IPS DF 4.7 (cell line): ENCODE data around the gene SND1.
"Not testable (repeated sequence)": the region's sequence is repeated elsewhere in the genome, so short reads cannot be mapped to it uniquely, and the experiment has no call there.

ENCODE experiments used
- DNase-seq: peaks from one replicate; pipeline ENCODE4 v3.0.0-alpha.2; 2013; ENCODE audit warnings: low spot score; ENCODE audit errors: extremely low read depth

Gene SND1

GRCh38 chr7:128093614-128094570 lies 441.9 kb downstream of the SND1 start:
- DNase-seq, result no peak

- no peak for DNase-seq
Observed at GRCh38 chr7:128094686-128095085, 442.7 kb downstream of the SND1 start.

GRCh38 chr7:128097211-128097731 lies 445.3 kb downstream of the SND1 start:
- no peak for DNase-seq

GRCh38 chr7:128098629-128099028 lies 446.6 kb downstream of the SND1 start:
- no peak for DNase-seq

- no peak for DNase-seq
Observed at GRCh38 chr7:128099204-128099671, 447.2 kb downstream of the SND1 start.

- DNase-seq, result no peak
Observed at GRCh38 chr7:128100225-128100948, 448.4 kb downstream of the SND1 start.

GRCh38 chr7:128100949-128101713 lies 449.1 kb downstream of the SND1 start:
- DNase-seq, result no peak

- DNase-seq, result no peak
Observed at GRCh38 chr7:128102490-128103291, 450.7 kb downstream of the SND1 start.

- DNase-seq, result no peak
Observed at GRCh38 chr7:128103498-128104107, 451.6 kb downstream of the SND1 start.

GRCh38 chr7:128104108-128104742 lies 452.2 kb downstream of the SND1 start:
- DNase-seq, result no peak

GRCh38 chr7:128105228-128106022 lies 453.4 kb downstream of the SND1 start:
- DNase-seq, result no peak

GRCh38 chr7:128106821-128107220 lies 454.8 kb downstream of the SND1 start:
- no peak for DNase-seq

- not testable (repeated sequence) for DNase-seq
Observed at GRCh38 chr7:128107516-128107915, 455.5 kb downstream of the SND1 start.

GRCh38 chr7:128108129-128108528 lies 456.1 kb downstream of the SND1 start:
- no peak for DNase-seq

- no peak for DNase-seq
Observed at GRCh38 chr7:128108641-128109423, 456.8 kb downstream of the SND1 start.

GRCh38 chr7:128109424-128109969 lies 457.5 kb downstream of the SND1 start:
- not testable (repeated sequence) for DNase-seq

- DNase-seq, result no peak
Observed at GRCh38 chr7:128110641-128111364, 458.8 kb downstream of the SND1 start.
